H1 (cell line): Measurements from ENCODE around the gene PPA1. TPM values are rescaled to one million over a fixed set of nuclear protein-coding genes. Genes with fewer than 3 reads are reported as not detected.

Source experiments
- CTCF ChIA-PET: fragments of 300-600 bp; sonication (Branson Sonifier 250); formaldehyde crosslinking; loops from one replicate; lab custom pipeline; 2021; ENCODE audit not compliant: partially characterized antibody; lab: Charles Lee
- POLR2A ChIA-PET: fragments of 300-600 bp; sonication (Branson Sonifier 250); formaldehyde crosslinking; loops from one replicate; lab custom pipeline; 2021; ENCODE audit warnings: inconsistent platforms; ENCODE audit not compliant: partially characterized antibody; lab: Charles Lee
- DNase-seq, 2 experiments: peaks; one replicate each; pipeline versions ENCODE4 v3.0.0 to v3.0.0-alpha.2; 2010 to 2022; ENCODE audit warnings: low spot score in 2 of 2, low read depth in 1 of 2, mixed read lengths in 1 of 2
- FAIRE-seq: peaks from 2 replicates; lab custom pipeline; 2011; peaks lifted over from hg19 to GRCh38; lab: Jason Lieb, UNC
- H2AFZ ChIP-seq: 2 replicates; pipeline ENCODE4 v1.8.1; 2012; ENCODE audit warnings: low read length, inconsistent platforms
- H2AK5ac ChIP-seq: 2 replicates; pipeline ENCODE4 v1.6.1; 2013; ENCODE audit warnings: low read depth, low read length
- H2BK120ac ChIP-seq: replicated peaks from 2 replicates; pipeline ENCODE3; 2013; ENCODE audit warnings: low read depth, low read length, inconsistent platforms
- H2BK12ac ChIP-seq: 2 replicates; pipeline ENCODE4 v1.6.1; 2013; ENCODE audit warnings: low read depth, low read length
- H2BK15ac ChIP-seq: 2 replicates; pipeline ENCODE4 v1.6.1; 2013; ENCODE audit warnings: low read length
- H2BK20ac ChIP-seq: 2 replicates; pipeline ENCODE4 v1.6.1; 2013; ENCODE audit warnings: low read length
- H2BK5ac ChIP-seq: 2 replicates; pipeline ENCODE4 v1.6.1; 2013; ENCODE audit warnings: low read depth, low read length
- H3K14ac ChIP-seq: 2 replicates; pipeline ENCODE4 v1.6.1; 2013; ENCODE audit warnings: inconsistent platforms; ENCODE audit not compliant: insufficient read length
- H3K18ac ChIP-seq: 2 replicates; pipeline ENCODE4 v1.6.1; 2013; ENCODE audit warnings: low read length; ENCODE audit errors: extremely low read depth
- H3K23ac ChIP-seq: 2 replicates; pipeline ENCODE4 v1.6.1; 2013; ENCODE audit warnings: inconsistent platforms; ENCODE audit not compliant: insufficient read length
- H3K23me2 ChIP-seq: 2 replicates; pipeline ENCODE4 v1.6.1; 2013; ENCODE audit warnings: low read depth, low read length
- H3K27ac ChIP-seq: 2 replicates; pipeline ENCODE4 v1.6.1; 2011; ENCODE audit warnings: low read depth, low read length, inconsistent platforms
- H3K27me3 ChIP-seq, 4 experiments: replicated peaks in 1 of 4; 1 replicate in 1 of 4; 2 replicates in 3 of 4; pipeline versions ENCODE4 v1.6.1 to v1.8.1; 2011 to 2013; ENCODE audit warnings: low read length in 3 of 4, mild to moderate bottlenecking in 3 of 4, inconsistent platforms in 2 of 4, mixed read lengths in 2 of 4, moderate library complexity in 1 of 4; ENCODE audit not compliant: control insufficient read depth in 3 of 4, insufficient read depth in 3 of 4; ENCODE audit errors: extremely low read depth in 1 of 4
- H3K36me3 ChIP-seq, 4 experiments: 2 replicates each; pipeline versions ENCODE4 v1.6.1 to v1.8.1; 2011 to 2013; ENCODE audit warnings: mild to moderate bottlenecking in 4 of 4, low read length in 3 of 4, moderate library complexity in 2 of 4, control low read depth in 1 of 4, inconsistent platforms in 1 of 4; ENCODE audit not compliant: insufficient read depth in 4 of 4, control insufficient read depth in 2 of 4
- H3K4ac ChIP-seq: replicated peaks from 2 replicates; pipeline ENCODE3; 2013; ENCODE audit warnings: low read length, low read depth, mixed read lengths, inconsistent platforms; ENCODE audit not compliant: insufficient read length
- H3K4me1 ChIP-seq, 4 experiments: replicated peaks in 1 of 4; 1 replicate in 1 of 4; 2 replicates in 3 of 4; pipeline versions ENCODE4 v1.6.1 to v1.8.1; 2011 to 2013; ENCODE audit warnings: low read length in 3 of 4, inconsistent platforms in 2 of 4, mixed read lengths in 1 of 4; ENCODE audit not compliant: insufficient read depth in 4 of 4, control insufficient read depth in 3 of 4
- H3K4me2 ChIP-seq, 2 experiments: 2 replicates each; pipeline versions ENCODE4 v1.6.1 to v1.8.1; 2011 to 2013; ENCODE audit warnings: low read depth in 2 of 2, low read length in 2 of 2, control low read depth in 1 of 2, inconsistent platforms in 1 of 2, mild to moderate bottlenecking in 1 of 2; ENCODE audit not compliant: insufficient read depth in 1 of 2
- H3K4me3 ChIP-seq, 4 experiments: fragments of 200-600, 300-600 bp in 1 of 4; sonication (generic), shearing (Covaris generic), sonication (Bioruptor Twin) in 1 of 4; 2 replicates each; pipeline versions ENCODE4 v1.5.1 to v1.8.1; 2011 to 2016; ENCODE audit warnings: low read length in 4 of 4, low read depth in 3 of 4, control low read depth in 2 of 4, inconsistent platforms in 2 of 4, mild to moderate bottlenecking in 2 of 4, mixed read lengths in 1 of 4, moderate library complexity in 1 of 4; ENCODE audit not compliant: insufficient read depth in 2 of 4; ENCODE audit errors: extremely low read depth in 1 of 4
- H3K56ac ChIP-seq: replicated peaks from 2 replicates; pipeline ENCODE3; 2013; ENCODE audit warnings: low read depth, mild to moderate bottlenecking, mixed read lengths, low read length, inconsistent platforms; ENCODE audit not compliant: insufficient read length
- H3K79me1 ChIP-seq: 2 replicates; pipeline ENCODE4 v1.6.1; 2013; ENCODE audit warnings: low read depth, low read length, control low read depth
- H3K79me2 ChIP-seq, 2 experiments: 2 replicates each; pipeline versions ENCODE4 v1.6.1 to v1.8.1; 2012 to 2013; ENCODE audit warnings: low read length in 2 of 2, mild to moderate bottlenecking in 2 of 2, inconsistent platforms in 1 of 2; ENCODE audit not compliant: insufficient read depth in 2 of 2, control insufficient read depth in 1 of 2
- H3K9ac ChIP-seq, 4 experiments: replicated peaks in 1 of 4; 1 replicate in 1 of 4; 2 replicates in 3 of 4; pipeline versions ENCODE4 v1.6.1 to v1.8.1; 2011 to 2013; ENCODE audit warnings: low read depth in 3 of 4, low read length in 3 of 4, control low read depth in 2 of 4, mild to moderate bottlenecking in 2 of 4, moderate library complexity in 2 of 4, inconsistent platforms in 1 of 4; ENCODE audit errors: extremely low read depth in 1 of 4
- H3K9me3 ChIP-seq, 2 experiments: 2 replicates each; pipeline versions ENCODE4 v1.6.1 to v1.8.1; 2012 to 2013; ENCODE audit warnings: mild to moderate bottlenecking in 2 of 2, moderate library complexity in 2 of 2, control low read depth in 1 of 2, inconsistent platforms in 1 of 2, low read depth in 1 of 2, low read length in 1 of 2, mixed read lengths in 1 of 2; ENCODE audit not compliant: insufficient read depth in 2 of 2
- H4K20me1 ChIP-seq, 2 experiments: replicated peaks in 1 of 2; 2 replicates each; pipeline versions ENCODE3 to v1.8.1; 2011 to 2013; ENCODE audit warnings: inconsistent platforms in 2 of 2, low read length in 2 of 2, mild to moderate bottlenecking in 1 of 2; ENCODE audit not compliant: insufficient read depth in 2 of 2, control insufficient read depth in 1 of 2
- H4K5ac ChIP-seq: 2 replicates; pipeline ENCODE4 v1.6.1; 2013; ENCODE audit warnings: low read length, low read depth, mixed read lengths, inconsistent platforms; ENCODE audit not compliant: insufficient read length
- H4K8ac ChIP-seq: 2 replicates; pipeline ENCODE4 v1.8.0; 2013; ENCODE audit warnings: mild to moderate bottlenecking, moderate library complexity, low read length, inconsistent platforms; ENCODE audit not compliant: insufficient read depth; ENCODE audit errors: extremely low read depth
- H4K91ac ChIP-seq: replicated peaks from 2 replicates; pipeline ENCODE3; 2013; ENCODE audit warnings: low read length, mixed read lengths, inconsistent platforms; ENCODE audit not compliant: insufficient read length
- BACH1 ChIP-seq: IDR thresholded peaks from 2 replicates; pipeline ENCODE4 v1.6.1; 2012; ENCODE audit warnings: low read length, improper control_type of control experiment
- BCL11A ChIP-seq, 2 experiments: IDR thresholded peaks; one replicate each; pipeline ENCODE4 v1.6.1; 2011; ENCODE audit warnings: low read depth in 2 of 2, low read length in 2 of 2, mild to moderate bottlenecking in 2 of 2
- CHD1 ChIP-seq: IDR thresholded peaks from 2 replicates; pipeline ENCODE4 v1.6.1; 2012; ENCODE audit warnings: low read depth, low read length, improper control_type of control experiment
- CREB1 ChIP-seq: IDR thresholded peaks from 2 replicates; pipeline ENCODE4 v1.6.1; 2012; ENCODE audit warnings: inconsistent platforms
- EP300 ChIP-seq, 2 experiments: IDR thresholded peaks; 1 replicate in 1 of 2; 2 replicates in 1 of 2; pipeline ENCODE4 v1.6.1; 2011 to 2012; ENCODE audit warnings: low read depth in 2 of 2, low read length in 2 of 2, mild to moderate bottlenecking in 2 of 2, borderline replicate concordance in 1 of 2, inconsistent platforms in 1 of 2, moderate library complexity in 1 of 2
- GTF2F1 ChIP-seq: IDR thresholded peaks from 2 replicates; pipeline ENCODE4 v1.6.1; 2012; ENCODE audit warnings: low read depth, low read length, improper control_type of control experiment, borderline replicate concordance
- KDM1A ChIP-seq: fragments of 200-600, 300-600 bp; sonication (generic); IDR thresholded peaks from 2 replicates; pipeline ENCODE4 v1.7.1; 2016; ENCODE audit warnings: mild to moderate bottlenecking, low read length, borderline replicate concordance
- KDM5A ChIP-seq: fragments of 200-600 bp; IDR thresholded peaks from 2 replicates; pipeline ENCODE4 v1.7.1; 2012; ENCODE audit warnings: mild to moderate bottlenecking, low read length, inconsistent platforms, mixed read lengths
- PHF8 ChIP-seq: fragments of 200-600 bp; sonication (generic); conservative IDR thresholded peaks from 2 replicates; pipeline ENCODE4 v1.7.1; 2012; ENCODE audit warnings: low read depth, mild to moderate bottlenecking, inconsistent platforms, low read length, moderate library complexity
- RFX5 ChIP-seq: IDR thresholded peaks from 2 replicates; pipeline ENCODE4 v1.6.1; 2011; ENCODE audit warnings: low read depth, low read length, improper control_type of control experiment, borderline replicate concordance
- SIN3A ChIP-seq, 2 experiments: IDR thresholded peaks in 1 of 2; conservative IDR thresholded peaks in 1 of 2; 2 replicates each; pipeline ENCODE4 v1.6.1; 2011 to 2012; ENCODE audit warnings: low read length in 2 of 2, improper control_type of control experiment in 1 of 2, low read depth in 1 of 2, mild to moderate bottlenecking in 1 of 2
- TBP ChIP-seq: IDR thresholded peaks from 2 replicates; pipeline ENCODE4 v1.6.1; 2011; ENCODE audit warnings: low read depth, low read length, improper control_type of control experiment
- WGBS, 2 experiments: shearing (Covaris generic) in 1 of 2; methylation state at CpG; one replicate each; pipeline versions ENCODE4 v1.1.6 to v1.1.7; 2013 to 2015; ENCODE audit warnings: low lambda C conversion rate in 2 of 2, mixed read lengths in 2 of 2, inconsistent platforms in 1 of 2, low coverage in 1 of 2, missing lambda C conversion rate in 1 of 2; ENCODE audit not compliant: insufficient replicate concordance in 2 of 2, insufficient coverage in 1 of 2, insufficient read length in 1 of 2; ENCODE audit errors: extremely low coverage in 1 of 2, missing lambda C conversion rate in 1 of 2; 5-methylcytosine and 5-hydroxymethylcytosine counted together
- polyA plus RNA-seq, 7 experiments: library from polyadenylated mRNA; depleted of rRNA in 3 of 7; stranded (reverse) in 5 of 7; unstranded in 2 of 7; fragments of >200 nt in 5 of 7; fragments of 200-250 nt in 2 of 7; gene quantifications; 1 replicate in 5 of 7; 2 replicates in 1 of 7; 4 replicates in 1 of 7; pipeline versions ENCODE4 v1.2.1 to v1.2.3, GENCODE V29; 2011 to 2013; ENCODE audit warnings: missing spikeins in 2 of 7, mixed read lengths in 2 of 7
- total RNA-seq: library from RNA; stranded (reverse); fragmentation: NEBNext Ultra II Directional; extraction: Animal tissue kit (Norgen Biotek cat#: 25700); gene quantifications from 2 replicates; pipeline ENCODE4 v1.2.1, GENCODE V29; 2021
- TF ChIP-seq, protein P1 (sequence below): IDR thresholded peaks from 2 replicates; pipeline ENCODE4 v1.6.1; 2012; ENCODE audit warnings: inconsistent platforms

The PPA1 gene
- total and polyA plus RNA-seq, 2 of the 8 experiments (the other 6 are each of a cell fraction or from before 2014, with no cell fraction given): 77.0 to 191 TPM

GRCh38 chr10:70260734-70261133, 27.5 kb upstream of the PPA1 start:
- CTCF ChIA-PET: interaction anchor here (0.8 to 17.4 kb wide), 11 partner anchors 9 to 125 kb away, joined by 3 to 329 read pairs (median 4); no protein-coding TSS in a partner anchor
- FAIRE-seq: no peak
- POLR2A ChIA-PET: no interaction called here

More at GRCh38 chr10:70260734-70261133, 27.5 kb upstream of the PPA1 start:
- Histone ChIP-seq H3K36me3 (no peaks in the 10 kb centered on the region), H3K4ac (no peak overlapping the region), H3K14ac (no peak overlapping the region), H2BK5ac (no peak overlapping the region), H3K9ac (no peak overlapping the region), H3K56ac (no peak overlapping the region), H4K5ac (no peak overlapping the region), H3K23ac (no peak overlapping the region), H3K79me2 (no peaks in the 10 kb centered on the region), H2BK15ac (no peak overlapping the region), H2BK120ac (no peak overlapping the region), H3K23me2 (no peaks in the 10 kb centered on the region), H4K8ac (no peak overlapping the region), H3K9me3 (0 out of 4 replicates have a peak, but pooled peaks cover 0 to 3% of the 10 kb centered on the region in 2 experiments), H2AK5ac (no peak overlapping the region), H2BK12ac (no peak overlapping the region), H2BK20ac (no peak overlapping the region), H4K91ac (no peak overlapping the region), H4K20me1 (no peaks in the 10 kb centered on the region), H3K4me2 (no peak overlapping the region), H3K4me1 (no peaks in the 10 kb centered on the region), H3K27me3 (no peaks in the 10 kb centered on the region), H3K4me3 (no peak overlapping the region), H3K79me1 (no peaks in the 10 kb centered on the region), H3K18ac (no peak overlapping the region), H2AFZ (no peak overlapping the region), H3K27ac (no peak overlapping the region)
- TF ChIP-seq BCL11A (IDR thresholded peaks at IDR 0.05; ENCODE audit: low read depth in 2 of 2, low read length in 2 of 2): no peak
- TF ChIP-seq, protein P1, sequence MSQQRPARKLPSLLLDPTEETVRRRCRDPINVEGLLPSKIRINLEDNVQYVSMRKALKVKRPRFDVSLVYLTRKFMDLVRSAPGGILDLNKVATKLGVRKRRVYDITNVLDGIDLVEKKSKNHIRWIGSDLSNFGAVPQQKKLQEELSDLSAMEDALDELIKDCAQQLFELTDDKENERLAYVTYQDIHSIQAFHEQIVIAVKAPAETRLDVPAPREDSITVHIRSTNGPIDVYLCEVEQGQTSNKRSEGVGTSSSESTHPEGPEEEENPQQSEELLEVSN: no peak
- no peak for TF ChIP-seq BACH1
- TF ChIP-seq EP300 (IDR thresholded peaks at IDR 0.05; ENCODE audit: borderline replicate concordance in 1 of 2, low read depth in 2 of 2, low read length in 2 of 2): no peak
- TF ChIP-seq CHD1: no peak
- no peak for TF ChIP-seq RFX5
- no peak for TF ChIP-seq GTF2F1
- no peak for TF ChIP-seq CREB1
- TF ChIP-seq SIN3A (conservative IDR thresholded peaks at IDR 0.05 in 1 of 2, IDR thresholded peaks at IDR 0.05 in 1 of 2; ENCODE audit: low read depth in 1 of 2, low read length in 2 of 2): no peak
- no peak for TF ChIP-seq PHF8
- TF ChIP-seq TBP: no peak
- no peak for TF ChIP-seq KDM1A
- no peak for TF ChIP-seq KDM5A
- DNase-seq: no peak
- WGBS, 2 experiments: 95% methylated on average over 3 of the region's 3 CpGs; no CpG with 5 or more reads in 1 of the 2 experiments
